HG02970 (cell line): ENCODE data around the gene RPL41.
"Not testable (repeated sequence)": the region's sequence is repeated elsewhere in the genome, so short reads cannot be mapped to it uniquely, and the experiment has no call there.

Source experiments
- ATAC-seq: cut with Tn5 transposase; IDR thresholded peaks from one replicate; pipeline ENCODE4 v1.9.1; 2021; ENCODE audit warnings: mild to moderate bottlenecking, moderate library complexity, moderate number of reproducible peaks; ENCODE audit not compliant: unreplicated experiment, low FRiP score

RPL41 gene

GRCh38 chr12:56152756-56153677 is 36.6 kb downstream of the RPL41 start:
- no peak for ATAC-seq

- no peak for ATAC-seq
These were observed 37.2 kb downstream of the RPL41 start for GRCh38 chr12:56153678-56154065.

GRCh38 chr12:56154246-56154771 is 37.9 kb downstream of the RPL41 start:
- no peak for ATAC-seq

- no peak for ATAC-seq
These were observed 38.4 kb downstream of the RPL41 start for GRCh38 chr12:56154818-56155217.

GRCh38 chr12:56155256-56155845 is 38.9 kb downstream of the RPL41 start:
- no peak for ATAC-seq

- ATAC-seq, result not testable (repeated sequence)
These were observed 40.2 kb downstream of the RPL41 start for GRCh38 chr12:56156464-56157200.

GRCh38 chr12:56157201-56158028 is 41.0 kb downstream of the RPL41 start:
- ATAC-seq, result peak; percentile 16

- peak; percentile 77 for ATAC-seq
These were observed 41.8 kb downstream of the RPL41 start, which contains the start of gene MYL6 for GRCh38 chr12:56158029-56158925. MYL6 (plus strand) TSS chr12:56158359; CDS start chr12:56158402, 43 bp downstream.

GRCh38 chr12:56158926-56159461 is 42.6 kb downstream of the RPL41 start:
- ATAC-seq, result no peak

- ATAC-seq, result no peak
These were observed 43.2 kb downstream of the RPL41 start for GRCh38 chr12:56159482-56160192.

GRCh38 chr12:56160193-56160763 is 43.8 kb downstream of the RPL41 start:
- ATAC-seq, result no peak

GRCh38 chr12:56160894-56161689 is 44.7 kb downstream of the RPL41 start:
- ATAC-seq, result no peak

GRCh38 chr12:56161690-56162351 is 45.4 kb downstream of the RPL41 start:
- ATAC-seq, result no peak

- no peak for ATAC-seq
These were observed 46.2 kb downstream of the RPL41 start for GRCh38 chr12:56162468-56163290.

- ATAC-seq, result no peak
These were observed 47.3 kb downstream of the RPL41 start for GRCh38 chr12:56163533-56164344.
